Measurements from ENCODE around the gene SLC2A1.
A peak's percentile ranks its signal among the peaks of the same experiment; 100 is the strongest.

SLC2A1 gene

GRCh38 chr1:42958488-42959319 lies at the start of gene SLC2A1:
Gene SLC2A1 (minus strand): TSS chr1:42958868. CDS start chr1:42958651, 217 bp downstream.
- peak; percentile 91 to 95 for DNase-seq

- DNase-seq: no peak
Measured at GRCh38 chr1:43007377-43008114, 48.9 kb upstream of the SLC2A1 start.

- no peak for DNase-seq
Measured at GRCh38 chr1:43005460-43006361, 47.0 kb upstream of the SLC2A1 start.

- no peak for DNase-seq
Measured at GRCh38 chr1:43004587-43005459, 46.2 kb upstream of the SLC2A1 start.

GRCh38 chr1:43002766-43003165 lies 44.1 kb upstream of the SLC2A1 start:
- no peak for DNase-seq

GRCh38 chr1:43002116-43002515 lies 43.4 kb upstream of the SLC2A1 start:
- DNase-seq: no peak

GRCh38 chr1:43001434-43001833 lies 42.8 kb upstream of the SLC2A1 start:
- DNase-seq: no peak

- DNase-seq: no peak
Measured at GRCh38 chr1:43000271-43000670, 41.6 kb upstream of the SLC2A1 start.

- DNase-seq: no peak
Measured at GRCh38 chr1:42999308-42999707, 40.6 kb upstream of the SLC2A1 start.

GRCh38 chr1:42998386-42998785 lies 39.7 kb upstream of the SLC2A1 start:
- DNase-seq: no peak

GRCh38 chr1:42996384-42996970 lies 37.8 kb upstream of the SLC2A1 start:
- no peak for DNase-seq

GRCh38 chr1:42993502-42994136 lies 35.0 kb upstream of the SLC2A1 start:
- DNase-seq: no peak

GRCh38 chr1:42992054-42992571 lies 33.4 kb upstream of the SLC2A1 start:
- DNase-seq: no peak

- no peak for DNase-seq
Measured at GRCh38 chr1:42990757-42991346, 32.2 kb upstream of the SLC2A1 start.

- DNase-seq: no peak
Measured at GRCh38 chr1:42983693-42984092, 25.0 kb upstream of the SLC2A1 start.

GRCh38 chr1:42983253-42983652 lies 24.6 kb upstream of the SLC2A1 start:
- DNase-seq: no peak

GRCh38 chr1:42982641-42983040 lies 24.0 kb upstream of the SLC2A1 start:
- no peak for DNase-seq

GRCh38 chr1:42981871-42982270 lies 23.2 kb upstream of the SLC2A1 start:
- DNase-seq: peak in 1 of 2 experiments; percentile 53

GRCh38 chr1:42981255-42981805 lies 22.7 kb upstream of the SLC2A1 start:
- peak in 1 of 2 experiments; percentile 12 for DNase-seq
